Spleen (tissue), 11 donors: ENCODE measurements around the gene RFTN1. TPM values are rescaled to one million over a fixed set of nuclear protein-coding genes. Genes with fewer than 3 reads are reported as not detected.

Experiments
- DNase-seq: peaks from one replicate; pipeline ENCODE4 v3.0.0-alpha.2; 2020
- H3K27ac ChIP-seq, 8 donors: fragments of 200-600 bp; sonication (generic) in 7 of 8; 1 replicate in 4 of 8; 2 replicates in 4 of 8; pipeline versions ENCODE4 v1.5.0 to v1.8.0; 2016 to 2021; ENCODE audit warnings: inconsistent platforms in 4 of 8, mild to moderate bottlenecking in 4 of 8, moderate library complexity in 1 of 8
- H3K27me3 ChIP-seq, 7 donors: fragments of 200-600 bp; sonication (generic) in 6 of 7; replicated peaks in 1 of 7; 1 replicate in 4 of 7; 2 replicates in 3 of 7; pipeline versions ENCODE4 v1.5.0 to v1.8.0; 2016 to 2021; ENCODE audit warnings: inconsistent platforms in 3 of 7, mild to moderate bottlenecking in 1 of 7
- H3K36me3 ChIP-seq, 6 donors: fragments of 200-600 bp; sonication (generic) in 5 of 6; 1 replicate in 4 of 6; 2 replicates in 2 of 6; pipeline versions ENCODE4 v1.5.0 to v1.8.0; 2016 to 2021; ENCODE audit warnings: inconsistent platforms in 2 of 6
- H3K4me1 ChIP-seq, 6 donors: fragments of 200-600 bp; sonication (generic) in 5 of 6; 1 replicate in 3 of 6; 2 replicates in 3 of 6; pipeline versions ENCODE4 v1.5.0 to v1.8.0; 2016 to 2021; ENCODE audit warnings: inconsistent platforms in 3 of 6
- H3K4me3 ChIP-seq, 8 donors: fragments of 200-600 bp; sonication (generic) in 7 of 8; 1 replicate in 4 of 8; 2 replicates in 4 of 8; pipeline versions ENCODE4 v1.5.0 to v1.8.0; 2016 to 2021; ENCODE audit warnings: inconsistent platforms in 4 of 8, mild to moderate bottlenecking in 4 of 8, moderate library complexity in 2 of 8
- H3K9me3 ChIP-seq, 8 donors: fragments of 200-600 bp; sonication (generic) in 7 of 8; 1 replicate in 4 of 8; 2 replicates in 4 of 8; pipeline versions ENCODE4 v1.5.0 to v1.8.0; 2016 to 2021; ENCODE audit warnings: inconsistent platforms in 4 of 8
- POLR2A ChIP-seq, 3 donors: fragments of 450-650 bp; IDR thresholded peaks; one replicate each; pipeline ENCODE4 v1.5.1; 2017; ENCODE audit warnings: antibody characterized with exemption in 3 of 3, mild to moderate bottlenecking in 1 of 3
- POLR2AphosphoS5 ChIP-seq, 3 donors: sonication (generic); formaldehyde crosslinking; IDR thresholded peaks; one replicate each; pipeline ENCODE4 v1.5.1; 2017; ENCODE audit warnings: antibody characterized with exemption in 3 of 3
- WGBS, 5 donors: extraction: QIAGEN DNeasy Blood & Tissue Kit in 3 of 5; methylation state at CpG; one replicate each; pipeline versions ENCODE4 v1.1.5 to v1.1.7; 2013 to 2018; 5-methylcytosine and 5-hydroxymethylcytosine counted together
- intact Hi-C: fragments of 100-400 bp; cut with DNase I; formaldehyde crosslinking; loops from one replicate; pipeline ENCODE4 v1.15.0; 2023; ENCODE audit warnings: low total_unique reads
- polyA plus RNA-seq, 3 donors: library from polyadenylated mRNA; stranded (reverse); fragments of 200-250 nt; gene quantifications; one replicate each; pipeline ENCODE4 v1.2.1, GENCODE V29; 2013
- total RNA-seq, 7 donors: library from RNA; depleted of rRNA in 3 of 7; stranded (reverse); fragments of >200 nt in 3 of 7; fragmentation: NEBNext Ultra II Directional in 4 of 7; extraction: Animal tissue kit (Norgen Biotek cat#: 25700) in 4 of 7; gene quantifications; one replicate each; pipeline versions ENCODE4 v1.1.0 to v1.2.1, GENCODE V29; 2016 to 2021
- TF ChIP-seq, protein P1 (sequence below), 11 experiments: fragments of 200-600 bp in 7 of 11; fragments of 450-650 bp in 4 of 11; sonication (generic) in 4 of 11; IDR thresholded peaks in 8 of 11; conservative IDR thresholded peaks in 3 of 11; 1 replicate in 7 of 11; 2 replicates in 4 of 11; pipeline versions ENCODE4 v1.4.0 to v1.8.0; 2016 to 2021; ENCODE audit warnings: antibody characterized with exemption in 11 of 11, inconsistent platforms in 4 of 11, mild to moderate bottlenecking in 1 of 11
- donor health status: healthy with polysubstance abuse.
- donor health status: DM: no; HTN: no; CAD: no; lungs with moderate emphysema.
- donor health status: DM: no; HTN: no; CAD: no.
- donor health status: Bipolar disorder and iron deficiency.
- donor health status: healthy.
- donor health status: DM: no; HTN: no; CAD: no.
- donor health status: DM: yes; HTN: yes; CAD: no.

Gene RFTN1
- total and polyA plus RNA-seq, 10 donors: 30.4 to 106 (median 75.3) TPM

DNA sequence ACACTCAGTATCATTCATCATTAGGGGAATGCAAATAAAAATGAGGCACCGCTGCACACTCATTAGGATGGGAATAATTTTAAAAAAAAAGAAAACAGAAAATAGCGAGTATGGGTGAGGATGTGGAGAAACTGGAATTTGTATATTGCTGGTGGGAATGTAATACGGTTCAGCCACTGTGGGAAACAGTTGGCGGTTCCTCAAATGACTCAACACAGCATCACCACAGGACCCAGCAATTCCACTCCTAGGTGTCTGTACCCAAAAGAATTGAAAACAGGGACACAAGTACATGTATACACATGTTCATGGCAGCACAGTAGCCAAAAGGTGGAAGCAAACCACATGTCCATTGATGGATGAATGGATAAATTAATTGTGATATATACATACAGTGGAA is 35.2 kb upstream of the RFTN1 start:
- WGBS, 5 donors: 80 to 91% (median 82%) methylated on average over 4 of the region's 4 CpGs
- Histone ChIP-seq H3K27ac (no peak overlapping the region), H3K4me1 (peaks cover 0 to 23% (median 7%) of the 10 kb centered on the region in 6 donors), H3K36me3 (no peaks in the 10 kb centered on the region), H3K27me3 (no peaks in the 10 kb centered on the region), H3K9me3 (peaks cover 0 to 5% (median 0%) of the 10 kb centered on the region in 8 donors), H3K4me3 (no peak overlapping the region)
- no peak for DNase-seq
- TF ChIP-seq POLR2AphosphoS5 (IDR thresholded peaks at IDR 0.05) (no peak), POLR2A (IDR thresholded peaks at IDR 0.05) (no peak)
- TF ChIP-seq, protein P1, sequence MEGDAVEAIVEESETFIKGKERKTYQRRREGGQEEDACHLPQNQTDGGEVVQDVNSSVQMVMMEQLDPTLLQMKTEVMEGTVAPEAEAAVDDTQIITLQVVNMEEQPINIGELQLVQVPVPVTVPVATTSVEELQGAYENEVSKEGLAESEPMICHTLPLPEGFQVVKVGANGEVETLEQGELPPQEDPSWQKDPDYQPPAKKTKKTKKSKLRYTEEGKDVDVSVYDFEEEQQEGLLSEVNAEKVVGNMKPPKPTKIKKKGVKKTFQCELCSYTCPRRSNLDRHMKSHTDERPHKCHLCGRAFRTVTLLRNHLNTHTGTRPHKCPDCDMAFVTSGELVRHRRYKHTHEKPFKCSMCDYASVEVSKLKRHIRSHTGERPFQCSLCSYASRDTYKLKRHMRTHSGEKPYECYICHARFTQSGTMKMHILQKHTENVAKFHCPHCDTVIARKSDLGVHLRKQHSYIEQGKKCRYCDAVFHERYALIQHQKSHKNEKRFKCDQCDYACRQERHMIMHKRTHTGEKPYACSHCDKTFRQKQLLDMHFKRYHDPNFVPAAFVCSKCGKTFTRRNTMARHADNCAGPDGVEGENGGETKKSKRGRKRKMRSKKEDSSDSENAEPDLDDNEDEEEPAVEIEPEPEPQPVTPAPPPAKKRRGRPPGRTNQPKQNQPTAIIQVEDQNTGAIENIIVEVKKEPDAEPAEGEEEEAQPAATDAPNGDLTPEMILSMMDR (IDR thresholded peaks at IDR 0.05 in 8 of 11, conservative IDR thresholded peaks at IDR 0.05 in 3 of 11): no peak
- intact Hi-C loops: no loop called here

DNA sequence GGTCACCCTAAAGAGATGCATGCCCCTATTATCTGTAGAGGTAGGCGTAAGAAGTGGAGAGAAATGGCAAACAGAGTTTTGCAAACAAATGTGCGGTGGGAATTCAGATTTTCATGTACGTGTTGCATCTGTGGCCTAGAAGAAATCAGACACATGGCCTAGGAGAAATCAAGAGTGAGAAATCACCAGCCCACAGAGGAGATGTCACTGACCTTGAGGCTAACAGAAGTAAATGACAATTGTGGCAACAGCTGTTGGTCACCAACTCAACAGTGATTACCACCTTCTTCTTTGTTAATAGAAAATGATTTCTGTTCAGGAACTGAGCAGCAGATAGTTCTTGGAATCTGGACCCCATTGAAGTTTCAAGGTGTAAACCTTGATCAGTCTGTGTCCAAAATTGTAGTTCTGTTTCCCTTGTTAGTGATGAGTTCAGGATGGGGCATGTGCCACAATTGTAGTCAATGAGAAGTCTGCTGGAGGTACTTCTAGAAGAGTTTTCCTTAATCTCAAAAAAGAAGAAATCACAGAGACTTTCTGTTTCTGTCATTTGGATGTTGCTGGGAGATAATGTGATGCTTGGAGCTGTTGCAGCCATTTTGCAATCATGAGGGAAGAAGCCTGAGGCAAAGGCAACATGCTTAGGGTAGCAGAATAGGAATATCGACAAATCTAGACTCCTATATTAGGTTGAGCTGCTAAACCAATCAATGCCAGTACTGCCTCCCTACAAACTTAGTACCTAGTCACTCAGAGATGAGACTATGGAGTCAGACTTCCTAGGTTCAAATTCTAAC is 34.3 kb upstream of the RFTN1 start:
- peaks cover 0 to 23% (median 7%) of the 10 kb centered on the region in 6 donors for H3K4me1 ChIP-seq
- H3K27ac ChIP-seq: no peak overlapping the region
- intact Hi-C loops: no loop called here
- H3K36me3 ChIP-seq: no peaks in the 10 kb centered on the region
- DNase-seq: no peak
- WGBS, 5 donors: 87 to 93% (median 91%) methylated on average over 4 of the region's 4 CpGs
- no peak for TF ChIP-seq POLR2AphosphoS5 (IDR thresholded peaks at IDR 0.05)
- TF ChIP-seq POLR2A (IDR thresholded peaks at IDR 0.05): no peak
- TF ChIP-seq, protein P1 (IDR thresholded peaks at IDR 0.05 in 8 of 11, conservative IDR thresholded peaks at IDR 0.05 in 3 of 11): no peak
- H3K27me3 ChIP-seq: no peaks in the 10 kb centered on the region
- H3K9me3 ChIP-seq: peaks cover 0 to 5% (median 0%) of the 10 kb centered on the region in 8 donors
- no peak overlapping the region for H3K4me3 ChIP-seq

DNA sequence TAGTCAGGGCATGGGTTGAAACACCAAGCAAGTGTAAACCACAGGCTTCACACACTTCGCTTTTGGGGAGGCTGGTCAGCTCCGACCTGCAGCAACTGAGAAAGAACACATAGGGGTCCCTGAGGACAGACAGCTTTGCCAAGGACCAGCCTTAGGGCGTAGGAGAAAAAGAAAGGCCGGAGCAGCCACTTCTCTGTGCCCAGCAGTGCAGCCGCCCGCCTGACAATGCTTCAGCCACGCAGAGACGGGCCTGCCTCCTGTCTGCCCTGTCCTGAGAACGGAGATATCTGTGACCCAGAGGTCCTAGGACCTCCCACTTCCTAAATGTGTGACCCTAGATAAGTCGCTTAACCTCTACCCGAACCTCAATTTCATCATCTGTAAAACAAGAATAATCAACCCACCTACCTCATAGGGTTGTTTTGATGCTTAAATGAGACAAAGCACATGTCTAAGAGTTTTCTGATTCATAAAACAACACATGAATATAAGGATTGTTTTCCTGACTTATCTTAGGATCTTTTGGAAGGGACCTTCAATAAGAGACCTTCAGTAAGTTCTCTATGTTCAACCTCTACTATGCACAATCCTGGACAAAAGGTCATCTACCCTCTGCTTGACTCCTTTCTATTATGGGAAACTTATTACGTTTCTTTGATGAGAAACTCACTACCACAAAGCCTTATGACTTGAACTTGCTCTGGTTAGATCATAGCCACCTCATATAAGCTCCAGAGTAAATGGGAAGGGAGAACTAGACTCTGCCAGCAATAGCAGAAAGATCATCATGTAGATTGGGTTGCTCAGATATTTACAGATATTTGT is 32.9 kb upstream of the RFTN1 start:
- H3K27ac ChIP-seq: no peak overlapping the region
- H3K9me3 ChIP-seq: peaks cover 0 to 5% (median 0%) of the 10 kb centered on the region in 8 donors
- H3K36me3 ChIP-seq: no peaks in the 10 kb centered on the region
- intact Hi-C loops: no loop called here
- WGBS, 5 donors: 62 to 76% (median 70%) methylated on average over 12 of the region's 12 CpGs
- no peaks in the 10 kb centered on the region for H3K27me3 ChIP-seq
- H3K4me3 ChIP-seq: no peak overlapping the region
- H3K4me1 ChIP-seq: peaks cover 0 to 23% (median 7%) of the 10 kb centered on the region in 6 donors
- TF ChIP-seq POLR2A (IDR thresholded peaks at IDR 0.05) (no peak), POLR2AphosphoS5 (IDR thresholded peaks at IDR 0.05) (no peak)
- TF ChIP-seq, protein P1 (IDR thresholded peaks at IDR 0.05 in 8 of 11, conservative IDR thresholded peaks at IDR 0.05 in 3 of 11): no peak
- no peak for DNase-seq
